ENCODE results near the gene PON2.

- TF ChIP-seq CTCF (IDR thresholded peaks at IDR 0.05), result no peak
- TF ChIP-seq EZH2 (IDR thresholded peaks at IDR 0.05; ENCODE audit: borderline replicate concordance, insufficient read depth, low read depth, low read length, poor library complexity, severe bottlenecking), result no peak
Observed at GRCh38 chr7:95469187-95469586, 34.4 kb upstream of the PON2 start.
